Upper lobe of left lung (tissue), 6 donors: ENCODE results near the gene IKBKG. TPM values are rescaled to one million over a fixed set of nuclear protein-coding genes. Genes with fewer than 3 reads are reported as not detected.
"Not testable (repeated sequence)": the region's sequence is repeated elsewhere in the genome, so short reads cannot be mapped to it uniquely, and the experiment has no call there.

Experiments
- ATAC-seq, 2 donors: fragments of 200-7000 bp; cut with Tn5 transposase; one replicate each; pipeline ENCODE4 v1.9.1; 2022; ENCODE audit warnings: mild to moderate bottlenecking in 2 of 2, moderate library complexity in 2 of 2; ENCODE audit not compliant: low FRiP score in 2 of 2
- DNase-seq, 2 donors: peaks; one replicate each; pipeline ENCODE4 v3.0.0-alpha.2; 2019 to 2020
- H3K27ac ChIP-seq, 4 donors: fragments of 200-600 bp; sonication (generic); one replicate each; pipeline ENCODE4 v1.5.1; 2016 to 2019
- H3K27me3 ChIP-seq, 4 donors: fragments of 200-600 bp; sonication (generic); one replicate each; pipeline ENCODE4 v1.5.1; 2017 to 2019
- H3K36me3 ChIP-seq, 4 donors: fragments of 200-600 bp; sonication (generic); one replicate each; pipeline ENCODE4 v1.5.1; 2016 to 2019
- H3K4me1 ChIP-seq, 4 donors: fragments of 200-600 bp; sonication (generic); one replicate each; pipeline ENCODE4 v1.5.1; 2018 to 2019
- H3K4me3 ChIP-seq, 4 donors: fragments of 200-600 bp; sonication (generic); one replicate each; pipeline ENCODE4 v1.5.1; 2017 to 2019; ENCODE audit warnings: mild to moderate bottlenecking in 2 of 4, moderate library complexity in 1 of 4
- H3K9me3 ChIP-seq, 4 donors: fragments of 200-600 bp; sonication (generic); one replicate each; pipeline ENCODE4 v1.5.1; 2018 to 2019
- CTCF ChIP-seq, 6 experiments: fragments of 450-650 bp in 4 of 6; fragments of 200-600 bp in 2 of 6; sonication (generic) in 2 of 6; IDR thresholded peaks; one replicate each; pipeline ENCODE4 v1.5.1; 2016 to 2019; ENCODE audit warnings: antibody characterized with exemption in 6 of 6
- EP300 ChIP-seq, 4 donors: sonication (generic); formaldehyde crosslinking; IDR thresholded peaks; one replicate each; pipeline ENCODE4 v1.5.1; 2017; ENCODE audit warnings: antibody characterized with exemption in 4 of 4, control low read depth in 2 of 4
- POLR2A ChIP-seq, 4 donors: fragments of 450-650 bp; IDR thresholded peaks; one replicate each; pipeline ENCODE4 v1.5.1; 2016 to 2017; ENCODE audit warnings: antibody characterized with exemption in 4 of 4, mild to moderate bottlenecking in 2 of 4
- POLR2AphosphoS5 ChIP-seq, 2 donors: sonication (generic); formaldehyde crosslinking; IDR thresholded peaks; one replicate each; pipeline ENCODE4 v1.5.1; 2017; ENCODE audit warnings: antibody characterized with exemption in 2 of 2
- WGBS, 2 donors: methylation state at CpG; one replicate each; pipeline ENCODE4 v1.1.5; 2017 to 2018; 5-methylcytosine and 5-hydroxymethylcytosine counted together
- total RNA-seq, 6 donors: library from RNA; depleted of rRNA in 4 of 6; stranded (reverse); fragments of >200 nt in 4 of 6; gene quantifications; one replicate each; pipeline versions ENCODE4 v1.1.0 to v1.2.1, GENCODE V29; 2016 to 2021
- donor health status: DM: no; HTN: no; CAD: no; lungs with moderate emphysema.
- donor health status: DM: no; HTN: yes; CAD: no; lungs with severe emphysema.

IKBKG gene
- 10 to 100 TPM; 11.1 to 46.3 (median 39.7) TPM for total RNA-seq

GRCh38 chrX:154547245-154548027, at the start of gene IKBKG:
Gene IKBKG (plus strand): TSS chrX:154547620. CDS start chrX:154552003, 4,383 bp downstream.
- TF ChIP-seq EP300 (IDR thresholded peaks at IDR 0.05) (no peak), POLR2AphosphoS5 (IDR thresholded peaks at IDR 0.05) (peak; percentile 38 to 64), CTCF (IDR thresholded peaks at IDR 0.05) (no peak), POLR2A (IDR thresholded peaks at IDR 0.05) (peak in 2 of 4 donors; percentile 41 to 58)
- H3K4me3 ChIP-seq, result peak within 1 kb of the TSS; percentile 59 to 76 (median 66)
- peaks cover 0 to 9% (median 0%) of the 10 kb centered on the region in 4 donors for H3K9me3 ChIP-seq
- 0 to 41% methylated on average over 5 to 46 of the region's 69 CpGs for WGBS, 2 donors
- peak within 1 kb of the TSS; percentile 86 to 89 (median 89) for H3K27ac ChIP-seq
- ATAC-seq (peak; percentile 95 to 97), DNase-seq (peak; percentile 93 to 97)
- H3K36me3 ChIP-seq, result no peaks in the 10 kb centered on the region
- H3K27me3 ChIP-seq, result no peaks in the 10 kb centered on the region
- H3K4me1 ChIP-seq, result peaks cover 23 to 51% (median 29%) of the 10 kb centered on the region in 4 donors

DNA sequence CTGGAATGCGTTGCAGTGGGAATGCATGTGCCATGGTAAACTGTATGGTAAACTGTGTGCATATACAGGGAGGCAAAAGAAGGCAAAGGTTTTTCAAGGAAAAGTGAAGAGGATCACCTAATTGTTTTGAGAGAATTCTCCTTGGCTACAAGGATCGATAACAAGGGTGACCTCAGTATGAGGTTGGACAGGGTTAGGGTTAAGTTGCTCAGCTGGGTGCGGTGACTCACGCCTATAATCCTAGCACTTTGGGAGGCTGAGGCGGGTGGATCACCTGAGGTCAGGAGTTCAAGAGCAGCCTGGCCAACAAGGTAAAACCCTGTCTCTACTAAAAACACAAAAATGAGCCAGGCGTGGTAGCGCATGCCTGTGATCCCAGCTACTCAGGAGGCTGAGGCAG, 46.0 kb upstream of the IKBKG start:
- peaks cover 0 to 13% (median 2%) of the 10 kb centered on the region in 4 donors for H3K36me3 ChIP-seq
- H3K4me3 ChIP-seq, H3K27me3 ChIP-seq, H3K9me3 ChIP-seq, H3K27ac ChIP-seq, H3K4me1 ChIP-seq, ATAC-seq, DNase-seq: not testable (repeated sequence)
- whole genome bisulfite sequencing, 2 donors, result 84 to 98% methylated on average over 4 to 7 of the region's 7 CpGs

DNA sequence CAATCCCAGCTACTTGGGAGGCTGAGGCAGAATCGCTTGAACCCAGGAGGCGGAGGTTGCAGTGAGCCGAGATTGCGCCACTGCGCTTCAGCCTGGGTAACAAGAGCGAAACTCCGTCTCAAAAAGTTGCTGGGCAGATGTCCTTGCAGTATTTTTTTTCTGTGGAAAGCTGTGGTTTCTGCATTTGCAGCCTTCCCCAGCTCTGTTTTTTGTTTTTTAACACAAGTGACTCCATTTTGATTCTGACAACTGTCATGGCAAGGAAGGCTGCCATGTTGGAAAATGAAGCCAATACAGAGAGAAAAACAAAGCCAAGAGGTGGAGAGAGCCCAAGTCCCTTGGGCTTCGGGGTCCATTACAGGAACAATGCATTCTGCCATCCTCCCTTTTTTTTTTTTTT, 45.3 kb upstream of the IKBKG start:
- WGBS, 2 donors, result 82 to 96% methylated on average over 7 to 8 of the region's 8 CpGs
- no peak overlapping the region for H3K27ac ChIP-seq
- no peak overlapping the region for H3K4me3 ChIP-seq
- no peaks in the 10 kb centered on the region for H3K9me3 ChIP-seq
- ATAC-seq (no peak), DNase-seq (no peak)
- no peak for TF ChIP-seq EP300 (IDR thresholded peaks at IDR 0.05)
- TF ChIP-seq POLR2AphosphoS5 (IDR thresholded peaks at IDR 0.05), result no peak
- TF ChIP-seq POLR2A (IDR thresholded peaks at IDR 0.05), result no peak
- TF ChIP-seq CTCF (IDR thresholded peaks at IDR 0.05), result no peak
- H3K27me3 ChIP-seq, result no peaks in the 10 kb centered on the region
- H3K36me3 ChIP-seq, result peaks cover 0 to 20% (median 6%) of the 10 kb centered on the region in 4 donors
- H3K4me1 ChIP-seq, result no peaks in the 10 kb centered on the region

- H3K36me3 ChIP-seq, result peaks cover 0 to 24% (median 10%) of the 10 kb centered on the region in 4 donors
- no peak for DNase-seq
- no peak overlapping the region for H3K27ac ChIP-seq
- H3K4me1 ChIP-seq, result no peaks in the 10 kb centered on the region
- H3K27me3 ChIP-seq, result no peaks in the 10 kb centered on the region
- ATAC-seq, result no peak
- WGBS, 2 donors, result 78 to 79% methylated on average over 3 of the region's 3 CpGs
- no peak for TF ChIP-seq POLR2A (IDR thresholded peaks at IDR 0.05)
- no peak for TF ChIP-seq EP300 (IDR thresholded peaks at IDR 0.05)
- no peak for TF ChIP-seq CTCF (IDR thresholded peaks at IDR 0.05)
- no peak for TF ChIP-seq POLR2AphosphoS5 (IDR thresholded peaks at IDR 0.05)
- H3K9me3 ChIP-seq, result no peaks in the 10 kb centered on the region
- no peak overlapping the region for H3K4me3 ChIP-seq
Observed at GRCh38 chrX:154502989-154503388, 44.4 kb upstream of the IKBKG start.

GRCh38 chrX:154505734-154506133, 41.7 kb upstream of the IKBKG start:
- TF ChIP-seq EP300 (IDR thresholded peaks at IDR 0.05) (no peak), POLR2A (IDR thresholded peaks at IDR 0.05) (no peak), CTCF (IDR thresholded peaks at IDR 0.05) (no peak), POLR2AphosphoS5 (IDR thresholded peaks at IDR 0.05) (no peak)
- Histone ChIP-seq H3K4me1 (no peaks in the 10 kb centered on the region), H3K9me3 (peaks cover 0 to 10% (median 0%) of the 10 kb centered on the region in 4 donors), H3K36me3 (peaks cover 0 to 28% (median 12%) of the 10 kb centered on the region in 4 donors), H3K4me3 (no peak overlapping the region), H3K27ac (no peak overlapping the region), H3K27me3 (no peaks in the 10 kb centered on the region)
- 85 to 91% methylated on average over 6 to 12 of the region's 12 CpGs for WGBS, 2 donors
- DNase-seq (no peak), ATAC-seq (peak in 1 of 2 donors; percentile 16)
